ENCODE results near the gene MPEG1. TPM values are rescaled to one million over a fixed set of nuclear protein-coding genes. Genes with fewer than 3 reads are reported as not detected.

MPEG1 gene
- polyA plus RNA-seq, 1 donor (not counting 4 experiments of a cell fraction or from before 2014, with no cell fraction given) = not detected

DNA sequence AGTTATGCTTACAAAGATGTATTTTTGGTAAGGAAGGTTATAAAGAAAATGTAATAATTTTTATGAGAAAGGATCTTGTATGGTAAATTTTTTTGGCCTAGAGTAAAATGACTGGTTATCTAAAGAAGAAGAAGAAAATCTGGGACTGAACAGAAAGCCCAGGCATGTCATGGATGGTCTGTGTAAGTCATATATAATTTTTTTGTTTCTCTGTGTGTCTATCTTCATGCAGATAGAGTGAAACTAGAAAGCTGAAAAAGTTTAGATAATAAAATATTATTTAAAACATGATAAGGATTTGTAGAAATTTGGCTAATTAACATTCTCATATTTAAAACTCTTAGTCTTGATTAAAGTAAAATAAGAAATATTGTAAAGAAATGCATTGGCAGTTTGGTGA lies 27.6 kb upstream of the MPEG1 start:
- Histone ChIP-seq H3K9me3 (ENCODE audit: control insufficient read depth, low read depth, low read length) (no peaks in the 10 kb centered on the region), H3K79me2 (ENCODE audit: control insufficient read depth, insufficient read depth, low read length) (no peaks in the 10 kb centered on the region), H3K9ac (ENCODE audit: control insufficient read depth, extremely low read depth, insufficient read depth, low read length) (no peak overlapping the region), H3K4me3 (ENCODE audit: control insufficient read depth in 2 of 3, extremely low read depth in 1 of 3, insufficient read depth in 2 of 3, low read depth in 1 of 3, low read length in 3 of 3) (no peak overlapping the region), H2AFZ (ENCODE audit: control insufficient read depth, low read length) (no peak overlapping the region), H3K27me3 (ENCODE audit: control insufficient read depth, extremely low read depth, insufficient read depth, low read length) (no peaks in the 10 kb centered on the region), H3K4me1 (ENCODE audit: control insufficient read depth, extremely low read depth, insufficient read depth, low read length) (no peaks in the 10 kb centered on the region), H3K9me1 (ENCODE audit: control insufficient read depth, extremely low read depth, insufficient read depth, low read length) (no peaks in the 10 kb centered on the region), H3K36me3 (ENCODE audit: control insufficient read depth in 2 of 2, extremely low read depth in 1 of 2, insufficient read depth in 2 of 2, low read length in 2 of 2) (no peaks in the 10 kb centered on the region), H4K20me1 (ENCODE audit: control insufficient read depth, extremely low read depth, insufficient read depth, low read length) (no peaks in the 10 kb centered on the region), H3K27ac (ENCODE audit: control insufficient read depth, insufficient read depth, low read length) (no peak overlapping the region), H3K4me2 (ENCODE audit: control insufficient read depth, extremely low read depth, insufficient read depth, low read depth, low read length) (no peak overlapping the region)
- TF ChIP-seq CTCF (optimal IDR thresholded peaks at IDR 0.05 in 1 of 3, IDR thresholded peaks at IDR 0.05 in 1 of 3, conservative IDR thresholded peaks at IDR 0.05 in 1 of 3; ENCODE audit: extremely low read depth in 1 of 3, insufficient read depth in 2 of 3, low read length in 3 of 3) = no peak
- no peak for TF ChIP-seq EZH2 (IDR thresholded peaks at IDR 0.05; ENCODE audit: low read length)
- DNase-seq (ENCODE audit: low read depth, low spot score) = no peak
- FAIRE-seq = no peak
- dilution Hi-C loops (cut with MboI; ENCODE audit: extremely low pct_ligation_motif_present, low sequenced_read_pairs) = no loop called here

DNA sequence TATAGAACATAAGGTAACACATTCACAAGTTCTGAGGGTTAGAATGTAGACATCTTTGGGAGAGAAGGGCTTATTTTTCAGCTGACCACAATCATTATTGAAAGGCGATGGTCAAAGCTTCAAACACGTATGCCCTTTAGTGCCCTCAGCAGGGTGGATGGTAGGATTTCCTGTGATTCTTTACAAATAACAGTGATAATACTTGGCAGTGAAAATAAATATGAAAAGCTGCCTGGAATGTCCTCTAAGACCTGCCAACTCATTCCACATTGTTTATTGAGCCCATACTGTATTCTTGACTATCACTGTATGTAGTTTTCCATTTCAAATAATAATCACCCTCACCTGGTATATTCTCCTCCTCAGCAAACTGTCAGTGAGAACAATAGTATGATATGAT lies 13.7 kb upstream of the MPEG1 start:
- Histone ChIP-seq H3K9me3 (ENCODE audit: control insufficient read depth, low read depth, low read length) (no peaks in the 10 kb centered on the region), H3K4me3 (ENCODE audit: control insufficient read depth in 2 of 3, extremely low read depth in 1 of 3, insufficient read depth in 2 of 3, low read depth in 1 of 3, low read length in 3 of 3) (no peak overlapping the region), H4K20me1 (ENCODE audit: control insufficient read depth, extremely low read depth, insufficient read depth, low read length) (no peaks in the 10 kb centered on the region), H3K4me2 (ENCODE audit: control insufficient read depth, extremely low read depth, insufficient read depth, low read depth, low read length) (no peak overlapping the region), H3K27ac (ENCODE audit: control insufficient read depth, insufficient read depth, low read length) (no peak overlapping the region), H3K4me1 (ENCODE audit: control insufficient read depth, extremely low read depth, insufficient read depth, low read length) (peaks cover 8% of the 10 kb centered on the region), H3K36me3 (ENCODE audit: control insufficient read depth in 2 of 2, extremely low read depth in 1 of 2, insufficient read depth in 2 of 2, low read length in 2 of 2) (no peaks in the 10 kb centered on the region), H3K79me2 (ENCODE audit: control insufficient read depth, insufficient read depth, low read length) (no peaks in the 10 kb centered on the region), H3K27me3 (ENCODE audit: control insufficient read depth, extremely low read depth, insufficient read depth, low read length) (no peaks in the 10 kb centered on the region), H3K9me1 (ENCODE audit: control insufficient read depth, extremely low read depth, insufficient read depth, low read length) (no peaks in the 10 kb centered on the region), H2AFZ (ENCODE audit: control insufficient read depth, low read length) (no peak overlapping the region), H3K9ac (ENCODE audit: control insufficient read depth, extremely low read depth, insufficient read depth, low read length) (no peak overlapping the region)
- FAIRE-seq = no peak
- DNase-seq (ENCODE audit: low read depth, low spot score) = no peak
- dilution Hi-C loops (cut with MboI; ENCODE audit: extremely low pct_ligation_motif_present, low sequenced_read_pairs) = no loop called here
- TF ChIP-seq EZH2 (IDR thresholded peaks at IDR 0.05; ENCODE audit: low read length) = no peak
- no peak for TF ChIP-seq CTCF (optimal IDR thresholded peaks at IDR 0.05 in 1 of 3, IDR thresholded peaks at IDR 0.05 in 1 of 3, conservative IDR thresholded peaks at IDR 0.05 in 1 of 3; ENCODE audit: extremely low read depth in 1 of 3, insufficient read depth in 2 of 3, low read length in 3 of 3)
